VCaP (cell line): ENCODE results near the gene CDK16.

Experiments used
- H3K27ac ChIP-seq: fragments of 450-650 bp; 2 replicates; pipeline ENCODE4 v1.5.1; 2017
- CTCF ChIP-seq: fragments of 450-650 bp; conservative IDR thresholded peaks from 2 replicates; pipeline ENCODE4 v1.5.1; 2017; ENCODE audit warnings: mild to moderate bottlenecking, moderate library complexity

The CDK16 gene

GRCh38 chrX:47240619-47241018 is 22.1 kb downstream of the CDK16 start:
- TF ChIP-seq CTCF: no peak
- H3K27ac ChIP-seq: no peak overlapping the region

GRCh38 chrX:47241201-47242011 is 22.9 kb downstream of the CDK16 start:
- TF ChIP-seq CTCF: no peak
- H3K27ac ChIP-seq: no peak overlapping the region

- no peak for TF ChIP-seq CTCF
- no peak overlapping the region for H3K27ac ChIP-seq
Measured at GRCh38 chrX:47242321-47242720, 23.8 kb downstream of the CDK16 start.

- no peak overlapping the region for H3K27ac ChIP-seq
- no peak for TF ChIP-seq CTCF
Measured at GRCh38 chrX:47243351-47243750, 24.9 kb downstream of the CDK16 start.

- no peak for TF ChIP-seq CTCF
Measured at GRCh38 chrX:47244676-47245075, 26.2 kb downstream of the CDK16 start.

GRCh38 chrX:47245156-47245555 is 26.7 kb downstream of the CDK16 start:
- H3K27ac ChIP-seq: no peak overlapping the region
- TF ChIP-seq CTCF: no peak

More at GRCh38 chrX:47244676-47245075, 26.2 kb downstream of the CDK16 start:
- no peak overlapping the region for H3K27ac ChIP-seq

- no peak for TF ChIP-seq CTCF
- no peak overlapping the region for H3K27ac ChIP-seq
Measured at GRCh38 chrX:47247206-47247998, 28.9 kb downstream of the CDK16 start.
